Neuronal stem cell (in vitro differentiated cells): ENCODE data around the gene CARD14.
A peak's percentile ranks its signal among the peaks of the same experiment; 100 is the strongest.
"Not testable (repeated sequence)": the region's sequence is repeated elsewhere in the genome, so short reads cannot be mapped to it uniquely, and the experiment has no call there.

Experiments
- DNase-seq: peaks from one replicate; pipeline ENCODE4 v3.0.0-alpha.2; 2013; ENCODE audit warnings: low spot score
- H2AFZ ChIP-seq: one replicate; pipeline ENCODE4 v1.6.1; 2013; ENCODE audit warnings: mild to moderate bottlenecking, low read length, inconsistent platforms
- H2AK5ac ChIP-seq: 2 replicates; pipeline ENCODE4 v1.6.1; 2013; ENCODE audit warnings: low read depth, mild to moderate bottlenecking, inconsistent platforms, low read length, moderate library complexity, mixed read lengths
- H2BK120ac ChIP-seq: 2 replicates; pipeline ENCODE4 v1.6.1; 2013; ENCODE audit warnings: low read depth, mild to moderate bottlenecking, inconsistent platforms, low read length, moderate library complexity, mixed read lengths
- H2BK12ac ChIP-seq: one replicate; pipeline ENCODE4 v1.6.1; 2013; ENCODE audit warnings: low read length, inconsistent platforms
- H2BK15ac ChIP-seq: 2 replicates; pipeline ENCODE4 v1.6.1; 2013; ENCODE audit warnings: mild to moderate bottlenecking, low read length, inconsistent platforms, mixed read lengths
- H2BK5ac ChIP-seq: one replicate; pipeline ENCODE4 v1.6.1; 2013; ENCODE audit warnings: inconsistent platforms, mild to moderate bottlenecking, low read length, moderate library complexity
- H3K14ac ChIP-seq: one replicate; pipeline ENCODE4 v1.6.1; 2013; ENCODE audit warnings: low read length, inconsistent platforms
- H3K18ac ChIP-seq: 2 replicates; pipeline ENCODE4 v1.6.1; 2013; ENCODE audit warnings: low read length, inconsistent platforms
- H3K23ac ChIP-seq: 2 replicates; pipeline ENCODE4 v1.6.1; 2013; ENCODE audit warnings: low read depth, mild to moderate bottlenecking, mixed read lengths, low read length, inconsistent platforms; ENCODE audit not compliant: poor library complexity
- H3K27ac ChIP-seq: replicated peaks from 3 replicates; pipeline ENCODE4 v1.5.1; 2013; ENCODE audit warnings: low read length, inconsistent platforms
- H3K27me3 ChIP-seq, 3 experiments: 2 replicates each; pipeline ENCODE4 v1.6.1; 2013; ENCODE audit warnings: low read length in 3 of 3, mild to moderate bottlenecking in 2 of 3, inconsistent platforms in 1 of 3, low read depth in 1 of 3, mixed read lengths in 1 of 3, moderate library complexity in 1 of 3; ENCODE audit not compliant: control insufficient read depth in 3 of 3, insufficient read depth in 3 of 3
- H3K36me3 ChIP-seq, 2 donors: replicated peaks in 1 of 2; 2 replicates each; pipeline ENCODE4 v1.6.1; 2013; ENCODE audit warnings: low read length in 2 of 2; ENCODE audit not compliant: control insufficient read depth in 2 of 2, insufficient read depth in 2 of 2
- H3K4ac ChIP-seq: 2 replicates; pipeline ENCODE4 v1.6.1; 2013; ENCODE audit warnings: inconsistent platforms, mild to moderate bottlenecking, low read length, moderate library complexity
- H3K4me1 ChIP-seq, 2 donors: 1 replicate in 1 of 2; 2 replicates in 1 of 2; pipeline ENCODE4 v1.6.1; 2013; ENCODE audit warnings: low read length in 2 of 2, low read depth in 1 of 2; ENCODE audit not compliant: control insufficient read depth in 2 of 2, insufficient read depth in 1 of 2
- H3K4me2 ChIP-seq: one replicate; pipeline ENCODE4 v1.6.1; 2013; ENCODE audit warnings: mild to moderate bottlenecking, low read length, inconsistent platforms; ENCODE audit not compliant: insufficient read depth, poor library complexity, severe bottlenecking
- H3K4me3 ChIP-seq, 2 donors: 2 replicates each; pipeline ENCODE4 v1.5.1; 2013; ENCODE audit warnings: low read length in 2 of 2, mild to moderate bottlenecking in 2 of 2, inconsistent platforms in 1 of 2, moderate library complexity in 1 of 2
- H3K79me1 ChIP-seq: one replicate; pipeline ENCODE4 v1.6.1; 2013; ENCODE audit warnings: low read depth, mild to moderate bottlenecking, inconsistent platforms, low read length, moderate library complexity
- H3K9ac ChIP-seq: one replicate; pipeline ENCODE4 v1.6.1; 2013; ENCODE audit warnings: mild to moderate bottlenecking, low read depth, low read length, inconsistent platforms; ENCODE audit not compliant: poor library complexity
- H3K9me3 ChIP-seq, 2 donors: replicated peaks in 1 of 2; 2 replicates each; pipeline versions ENCODE3 to v1.6.1; 2013; ENCODE audit warnings: low read length in 2 of 2, mild to moderate bottlenecking in 2 of 2, inconsistent platforms in 1 of 2, low read depth in 1 of 2, mixed read lengths in 1 of 2, moderate library complexity in 1 of 2; ENCODE audit not compliant: control insufficient read depth in 2 of 2, insufficient read depth in 1 of 2
- H4K8ac ChIP-seq: one replicate; pipeline ENCODE4 v1.6.1; 2013; ENCODE audit warnings: low read depth, mild to moderate bottlenecking, inconsistent platforms, low read length, moderate library complexity
- H4K91ac ChIP-seq: one replicate; pipeline ENCODE4 v1.6.1; 2013; ENCODE audit warnings: low read length, low read depth, mild to moderate bottlenecking, inconsistent platforms; ENCODE audit not compliant: poor library complexity
- WGBS, 2 donors: extraction: QIAGEN DNeasy Blood & Tissue Kit; methylation state at CpG; one replicate each; pipeline ENCODE4 v1.1.7; 2013; ENCODE audit warnings: missing lambda C conversion rate in 2 of 2, mixed read lengths in 1 of 2; ENCODE audit not compliant: insufficient read length in 2 of 2, insufficient replicate concordance in 1 of 2; ENCODE audit errors: extremely low coverage in 2 of 2; 5-methylcytosine and 5-hydroxymethylcytosine counted together

Gene CARD14

DNA sequence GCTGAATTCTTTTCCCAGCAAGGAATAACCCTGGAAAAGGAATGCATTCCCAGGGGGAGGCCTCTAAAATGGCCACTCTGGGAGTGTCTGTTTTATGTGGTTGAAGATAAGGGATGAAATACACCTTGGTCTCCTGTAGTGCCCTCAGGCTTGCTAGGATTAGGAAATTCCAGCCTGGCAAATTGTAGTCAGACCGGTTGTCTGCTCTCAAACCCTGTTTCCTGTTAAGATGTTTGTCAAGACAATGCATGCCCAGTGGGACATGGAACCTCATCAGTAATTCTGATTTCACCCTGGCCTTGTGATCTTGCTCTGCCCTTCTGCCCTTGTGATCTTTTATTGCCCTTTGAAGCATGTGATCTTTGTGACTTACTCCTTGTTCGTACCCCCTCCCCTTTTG, 14.2 kb upstream of the CARD14 start:
- H4K91ac ChIP-seq, H3K9me3 ChIP-seq, H3K4me2 ChIP-seq, H3K36me3 ChIP-seq, H3K79me1 ChIP-seq, H2BK120ac ChIP-seq, H2BK5ac ChIP-seq, H3K4ac ChIP-seq, H3K18ac ChIP-seq, H2AK5ac ChIP-seq, H3K27me3 ChIP-seq, H3K4me3 ChIP-seq, H3K27ac ChIP-seq, H3K23ac ChIP-seq, DNase-seq, H2BK15ac ChIP-seq, H3K9ac ChIP-seq, H3K14ac ChIP-seq, H2BK12ac ChIP-seq, H4K8ac ChIP-seq, H2AFZ ChIP-seq: not testable (repeated sequence)
- peaks cover 4 to 17% of the 10 kb centered on the region in 2 donors for H3K4me1 ChIP-seq
- no CpG with 5 or more reads among the region's 2 CpGs for WGBS, 2 donors

DNA sequence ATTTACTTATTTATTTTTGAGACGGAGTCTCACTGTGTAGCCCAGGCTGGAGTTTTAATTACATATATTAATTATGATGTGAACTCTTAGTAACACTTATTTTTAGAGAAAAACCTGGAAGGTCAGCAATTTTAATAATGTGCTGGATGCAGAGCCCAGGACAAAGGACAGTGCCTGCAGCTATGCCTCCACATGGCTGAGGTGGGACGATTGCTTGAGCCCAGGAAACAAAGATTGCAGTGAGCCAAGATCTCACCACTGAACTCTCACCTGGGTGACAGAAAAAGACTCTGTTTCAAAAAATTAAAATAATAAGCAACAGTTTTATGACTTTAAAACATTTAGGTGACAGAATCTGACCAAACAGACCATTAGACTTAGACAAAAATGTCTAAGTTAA, 11.0 kb upstream of the CARD14 start:
- peaks cover 0 to 3% (median 0%) of the 10 kb centered on the region in 3 experiments for H3K27me3 ChIP-seq
- DNase-seq, result no peak
- no CpG with 5 or more reads among the region's 2 CpGs for WGBS, 2 donors

DNA sequence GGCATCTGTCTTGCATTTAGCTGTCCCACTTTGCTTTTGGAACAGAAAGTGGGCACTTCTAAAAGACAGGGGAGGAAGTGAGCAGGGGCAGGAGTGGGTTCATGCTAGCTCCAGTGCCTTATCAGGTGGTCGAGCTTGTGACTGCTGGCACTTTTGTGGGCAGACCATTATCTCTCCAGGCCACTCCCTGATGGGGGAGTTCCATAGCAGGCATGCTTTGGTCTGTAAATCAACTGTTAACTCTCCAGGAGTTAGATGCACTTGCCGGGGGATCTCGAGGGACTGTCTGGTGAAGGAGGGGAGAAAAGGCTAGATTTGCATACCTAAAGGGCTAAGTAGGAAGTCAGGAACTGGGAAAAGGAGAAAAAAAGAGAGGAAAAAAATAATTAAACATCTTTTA, 9.3 kb upstream of the CARD14 start:
- Histone ChIP-seq H4K8ac (no peak overlapping the region), H3K36me3 (no peaks in the 10 kb centered on the region), H3K9me3 (peaks cover 2 to 6% of the 10 kb centered on the region in 2 donors), H3K23ac (no peak overlapping the region), H2BK120ac (no peak overlapping the region), H2BK12ac (no peak overlapping the region), H3K4me2 (no peak overlapping the region), H2AFZ (peak overlapping the region; percentile 58), H3K4me1 (peaks cover 4 to 12% of the 10 kb centered on the region in 2 donors), H2AK5ac (no peak overlapping the region), H2BK15ac (no peak overlapping the region), H3K4ac (no peak overlapping the region), H3K79me1 (no peaks in the 10 kb centered on the region), H3K14ac (no peak overlapping the region), H3K4me3 (no peak overlapping the region), H3K18ac (no peak overlapping the region), H3K9ac (no peak overlapping the region), H3K27me3 (peaks cover 0 to 3% (median 0%) of the 10 kb centered on the region in 3 experiments), H4K91ac (no peak overlapping the region), H2BK5ac (no peak overlapping the region), H3K27ac (no peak overlapping the region)
- no peak for DNase-seq
- WGBS, 2 donors, result no CpG with 5 or more reads among the region's 3 CpGs

More for the DNA sequence above, 11.0 kb upstream of the CARD14 start:
- Histone ChIP-seq H3K4ac (no peak overlapping the region), H3K79me1 (no peaks in the 10 kb centered on the region), H2BK5ac (no peak overlapping the region), H2BK12ac (no peak overlapping the region), H4K8ac (no peak overlapping the region), H3K9ac (no peak overlapping the region), H3K18ac (no peak overlapping the region), H3K4me3 (no peak overlapping the region), H2AFZ (no peak overlapping the region), H2BK15ac (no peak overlapping the region), H3K14ac (no peak overlapping the region), H3K4me2 (no peak overlapping the region), H3K23ac (no peak overlapping the region), H2BK120ac (no peak overlapping the region), H4K91ac (no peak overlapping the region), H3K36me3 (no peaks in the 10 kb centered on the region), H3K9me3 (peaks cover 2 to 6% of the 10 kb centered on the region in 2 donors), H3K4me1 (peaks cover 4 to 17% of the 10 kb centered on the region in 2 donors), H2AK5ac (no peak overlapping the region), H3K27ac (no peak overlapping the region)

DNA sequence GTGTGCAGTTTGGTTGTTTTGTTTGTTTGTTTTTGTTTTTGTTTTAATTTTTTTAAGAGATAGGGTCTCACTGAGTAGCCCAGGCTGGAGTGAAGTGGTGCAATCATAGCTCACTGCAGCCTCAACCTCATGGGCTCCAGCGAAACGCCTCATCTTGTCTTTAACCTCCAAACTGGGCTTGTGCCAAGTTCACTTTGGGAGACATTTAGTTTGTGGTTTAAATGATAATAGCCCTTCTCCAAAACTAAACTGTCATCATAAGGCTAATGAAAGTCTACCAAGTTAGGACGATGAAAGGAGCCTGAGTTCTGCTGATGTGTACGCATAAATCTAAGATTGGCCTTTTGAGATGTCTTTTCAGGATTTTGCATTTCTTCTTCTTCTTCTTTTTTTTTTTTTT, 6.5 kb upstream of the CARD14 start:
- no peaks in the 10 kb centered on the region for H3K79me1 ChIP-seq
- peaks cover 4 to 11% of the 10 kb centered on the region in 2 donors for H3K4me1 ChIP-seq
- H3K14ac ChIP-seq, result no peak overlapping the region
- no peak overlapping the region for H3K9ac ChIP-seq
- no peak overlapping the region for H3K4me3 ChIP-seq
- H3K23ac ChIP-seq, result no peak overlapping the region
- H2AFZ ChIP-seq, result no peak overlapping the region
- no peak overlapping the region for H2BK15ac ChIP-seq
- no peak overlapping the region for H4K8ac ChIP-seq
- H2BK120ac ChIP-seq, result no peak overlapping the region
- peaks cover 0 to 2% of the 10 kb centered on the region in 2 donors for H3K9me3 ChIP-seq
- no peak overlapping the region for H3K27ac ChIP-seq
- no CpG with 5 or more reads among the region's 4 CpGs for WGBS, 2 donors
- no peak overlapping the region for H2BK12ac ChIP-seq
- DNase-seq, result no peak
- H3K4ac ChIP-seq, result no peak overlapping the region
- no peak overlapping the region for H3K4me2 ChIP-seq
- H3K36me3 ChIP-seq, result no peaks in the 10 kb centered on the region
- H3K18ac ChIP-seq, result no peak overlapping the region
- H4K91ac ChIP-seq, result no peak overlapping the region
- H2AK5ac ChIP-seq, result no peak overlapping the region
- peaks cover 0 to 3% (median 0%) of the 10 kb centered on the region in 3 experiments for H3K27me3 ChIP-seq
- H2BK5ac ChIP-seq, result no peak overlapping the region
